ENCODE results near the gene PATJ. TPM values are rescaled to one million over a fixed set of nuclear protein-coding genes. Genes with fewer than 3 reads are reported as not detected.

PATJ gene
- total and polyA plus RNA-seq, 7 donors: 2.0 to 49.9 (median 17.1) TPM

DNA sequence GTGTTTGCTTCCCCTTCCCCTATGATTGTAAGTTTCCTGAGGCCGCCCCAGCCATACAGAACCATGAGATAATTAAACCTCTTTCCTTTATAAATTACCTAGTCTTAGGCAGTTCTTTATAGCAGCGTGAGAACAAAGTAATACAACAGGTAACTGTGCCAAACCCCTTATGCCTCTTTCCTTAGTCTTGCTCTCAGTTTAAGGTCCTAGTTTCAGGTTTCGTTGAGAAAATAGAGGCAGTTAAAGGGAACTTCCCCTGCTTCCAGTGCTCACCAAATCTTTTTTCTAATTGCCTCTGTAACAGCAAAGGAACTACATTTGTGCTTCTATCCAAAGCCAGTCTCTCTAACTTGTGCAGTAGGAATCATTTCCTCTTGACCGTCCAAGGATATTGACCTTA, 164.8 kb downstream of the PATJ start:
- Histone ChIP-seq H3K9me3 (no peaks in the 10 kb centered on the region), H3K4me3 (no peak overlapping the region), H3K4me1 (no peaks in the 10 kb centered on the region), H3K27me3 (ENCODE audit: insufficient read depth in 3 of 3, low read length in 2 of 3) (no peaks in the 10 kb centered on the region), H3K27ac (no peak overlapping the region), H3K36me3 (ENCODE audit: insufficient read depth in 1 of 2, low read depth in 1 of 2) (peaks cover 0 to 8% of the 10 kb centered on the region in 2 donors)
- TF ChIP-seq, protein P1, sequence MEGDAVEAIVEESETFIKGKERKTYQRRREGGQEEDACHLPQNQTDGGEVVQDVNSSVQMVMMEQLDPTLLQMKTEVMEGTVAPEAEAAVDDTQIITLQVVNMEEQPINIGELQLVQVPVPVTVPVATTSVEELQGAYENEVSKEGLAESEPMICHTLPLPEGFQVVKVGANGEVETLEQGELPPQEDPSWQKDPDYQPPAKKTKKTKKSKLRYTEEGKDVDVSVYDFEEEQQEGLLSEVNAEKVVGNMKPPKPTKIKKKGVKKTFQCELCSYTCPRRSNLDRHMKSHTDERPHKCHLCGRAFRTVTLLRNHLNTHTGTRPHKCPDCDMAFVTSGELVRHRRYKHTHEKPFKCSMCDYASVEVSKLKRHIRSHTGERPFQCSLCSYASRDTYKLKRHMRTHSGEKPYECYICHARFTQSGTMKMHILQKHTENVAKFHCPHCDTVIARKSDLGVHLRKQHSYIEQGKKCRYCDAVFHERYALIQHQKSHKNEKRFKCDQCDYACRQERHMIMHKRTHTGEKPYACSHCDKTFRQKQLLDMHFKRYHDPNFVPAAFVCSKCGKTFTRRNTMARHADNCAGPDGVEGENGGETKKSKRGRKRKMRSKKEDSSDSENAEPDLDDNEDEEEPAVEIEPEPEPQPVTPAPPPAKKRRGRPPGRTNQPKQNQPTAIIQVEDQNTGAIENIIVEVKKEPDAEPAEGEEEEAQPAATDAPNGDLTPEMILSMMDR (IDR thresholded peaks at IDR 0.05): no peak
- WGBS, 3 donors: 63 to 77% (median 72%) methylated on average over 4 of the region's 4 CpGs
- no peak for DNase-seq
- intact Hi-C loops (cut with DNase I): no loop called here
- ATAC-seq: no peak

DNA sequence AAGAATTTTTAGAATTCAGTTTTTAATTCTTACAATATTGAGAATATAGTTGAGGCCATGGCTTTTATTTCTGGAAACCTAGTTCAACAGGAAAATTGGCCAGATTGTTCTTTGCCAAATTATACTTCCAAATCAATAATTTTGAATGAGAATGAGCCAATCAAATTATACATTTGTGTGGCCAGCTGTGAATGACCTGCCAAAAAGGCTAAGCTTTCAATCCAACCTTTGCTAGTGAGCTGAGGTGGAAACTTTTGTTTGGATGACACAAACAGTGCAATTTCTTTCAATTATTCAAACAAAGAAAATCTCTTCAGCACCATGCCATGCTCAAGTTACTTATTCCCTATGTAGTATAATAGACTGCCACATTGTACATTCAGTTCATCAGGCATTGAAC, 167.8 kb downstream of the PATJ start:
- Histone ChIP-seq H3K9me3 (no peaks in the 10 kb centered on the region), H3K4me3 (no peak overlapping the region), H3K27ac (no peak overlapping the region), H3K4me1 (peaks cover 12% of the 10 kb centered on the region), H3K27me3 (ENCODE audit: insufficient read depth in 3 of 3, low read length in 2 of 3) (no peaks in the 10 kb centered on the region), H3K36me3 (ENCODE audit: insufficient read depth in 1 of 2, low read depth in 1 of 2) (peaks cover 0 to 8% of the 10 kb centered on the region in 2 donors)
- intact Hi-C loops (cut with DNase I): loop anchor here (10.0 kb wide), 2 partner anchors 155 to 525 kb away; partner anchors contain the start of gene USP1 (in 1 of the 2)
- DNase-seq (no peak), ATAC-seq (no peak)
- TF ChIP-seq, protein P1 (IDR thresholded peaks at IDR 0.05): no peak

DNA sequence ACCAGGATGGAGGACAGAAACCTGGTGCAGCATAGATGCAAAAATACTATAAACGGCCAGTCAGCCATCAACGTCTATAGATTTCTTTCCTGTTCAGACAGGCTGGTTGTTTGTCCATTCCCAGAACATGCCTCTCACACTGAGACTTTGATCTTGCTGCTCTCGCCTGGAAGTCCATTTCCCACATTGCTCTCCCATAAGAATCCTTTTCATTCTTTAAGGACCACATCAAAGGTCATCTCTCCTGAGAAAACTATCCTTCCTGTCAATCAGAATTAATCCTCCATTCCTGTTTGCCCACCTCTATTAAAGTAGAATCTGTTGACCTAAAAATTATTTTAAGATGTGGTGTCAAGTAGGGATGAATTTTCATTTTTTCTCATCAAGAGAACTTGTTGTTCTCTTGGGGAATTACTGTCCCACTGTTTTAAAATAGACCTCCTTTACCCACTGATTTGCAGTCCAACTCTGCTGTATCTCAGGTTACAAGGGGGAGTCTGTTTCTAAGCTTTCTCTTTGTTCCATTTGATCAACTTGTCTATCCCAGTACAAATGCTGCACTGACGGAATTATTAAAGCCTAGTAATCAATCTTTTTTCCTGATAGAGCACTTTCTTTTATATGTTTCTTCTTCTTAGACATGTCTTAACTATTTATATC, 172.7 kb downstream of the PATJ start:
- H3K4me1 ChIP-seq: peaks cover 18% of the 10 kb centered on the region
- TF ChIP-seq, protein P1 (IDR thresholded peaks at IDR 0.05): no peak
- intact Hi-C loops (cut with DNase I): loop anchor here (5.0 to 10.0 kb wide), 3 partner anchors 150 to 520 kb away; partner anchors contain the start of gene USP1 (in 1 of the 2)
- ATAC-seq (peak in 3 of 4 donors; percentile 34 to 74 (median 48)), DNase-seq (no peak)
- peak overlapping the region; percentile 56 for H3K27ac ChIP-seq
- H3K36me3 ChIP-seq (ENCODE audit: insufficient read depth in 1 of 2, low read depth in 1 of 2): no peaks in the 10 kb centered on the region
- 20 to 51% (median 27%) methylated on average over 4 of the region's 4 CpGs for WGBS, 3 donors
- no peaks in the 10 kb centered on the region for H3K27me3 ChIP-seq (ENCODE audit: insufficient read depth in 3 of 3, low read length in 2 of 3)
- H3K4me3 ChIP-seq: no peak overlapping the region
- H3K9me3 ChIP-seq: no peaks in the 10 kb centered on the region

DNA sequence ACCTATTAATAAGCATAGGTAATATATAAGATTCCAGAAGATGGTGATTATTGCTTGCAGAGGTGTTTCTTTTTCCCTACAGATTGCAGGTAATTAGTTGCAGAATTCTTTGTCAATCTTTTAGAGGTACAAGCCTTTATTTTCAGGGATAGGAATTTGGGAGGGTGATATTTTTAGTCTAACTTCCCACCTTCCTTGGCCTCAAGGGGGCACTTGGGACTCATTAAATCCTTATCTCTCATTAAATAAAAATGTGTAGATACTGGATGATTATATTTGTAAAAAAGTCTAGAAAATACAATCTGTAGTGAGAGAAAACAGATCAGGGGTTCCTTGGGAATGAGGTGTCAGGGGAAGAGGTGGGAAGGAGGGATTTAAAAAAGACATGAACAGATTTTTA, 179.2 kb downstream of the PATJ start:
- Histone ChIP-seq H3K9me3 (no peaks in the 10 kb centered on the region), H3K36me3 (ENCODE audit: insufficient read depth in 1 of 2, low read depth in 1 of 2) (no peaks in the 10 kb centered on the region), H3K4me3 (no peak overlapping the region), H3K27ac (no peak overlapping the region), H3K27me3 (ENCODE audit: insufficient read depth in 3 of 3, low read length in 2 of 3) (no peaks in the 10 kb centered on the region), H3K4me1 (no peaks in the 10 kb centered on the region)
- DNase-seq: no peak
- TF ChIP-seq, protein P1 (IDR thresholded peaks at IDR 0.05): no peak
- intact Hi-C loops (cut with DNase I): no loop called here
- no peak for ATAC-seq

Data from psoas muscle (tissue), 8 donors.